Loucy (cell line): ENCODE data around the gene INPP5D.

ENCODE experiments used
- H2AFZ ChIP-seq: fragments of 200-600 bp; sonication (generic); 2 replicates; pipeline ENCODE4 v1.6.0; 2016; ENCODE audit warnings: antibody characterized with exemption, mild to moderate bottlenecking, low read length, moderate library complexity
- H3F3A ChIP-seq: fragments of 200-600 bp; 2 replicates; pipeline ENCODE4 v1.6.0; 2016; ENCODE audit warnings: antibody characterized with exemption, low read depth, mild to moderate bottlenecking
- H3K27me3 ChIP-seq: fragments of 200-600 bp; sonication (generic); 2 replicates; pipeline ENCODE4 v1.6.1; 2014; ENCODE audit warnings: low read length, mild to moderate bottlenecking; ENCODE audit not compliant: insufficient read depth, poor library complexity, severe bottlenecking
- H3K36me3 ChIP-seq: fragments of 200-600 bp; sonication (generic); 2 replicates; pipeline ENCODE4 v1.6.1; 2016; ENCODE audit warnings: low read length; ENCODE audit not compliant: insufficient read depth
- H3K4me1 ChIP-seq: fragments of 200-600 bp; sonication (generic); 2 replicates; pipeline ENCODE4 v1.5.1; 2014; ENCODE audit warnings: low read length, mild to moderate bottlenecking; ENCODE audit not compliant: insufficient read depth, poor library complexity, severe bottlenecking
- H3K4me2 ChIP-seq: fragments of 200-600 bp; sonication (generic); 2 replicates; pipeline ENCODE4 v1.6.0; 2014; ENCODE audit warnings: antibody characterized with exemption, low read length, low read depth, mild to moderate bottlenecking; ENCODE audit not compliant: poor library complexity, severe bottlenecking
- H3K4me3 ChIP-seq: fragments of 200-600 bp; sonication (generic); 2 replicates; pipeline ENCODE4 v1.5.1; 2014; ENCODE audit warnings: low read length, mild to moderate bottlenecking, mixed read lengths; ENCODE audit not compliant: poor library complexity, severe bottlenecking
- H3K79me2 ChIP-seq: fragments of 200-600 bp; sonication (generic); 2 replicates; pipeline ENCODE4 v1.6.1; 2014; ENCODE audit warnings: low read length; ENCODE audit not compliant: insufficient read depth
- H3K9ac ChIP-seq: fragments of 200-600 bp; sonication (generic); 2 replicates; pipeline ENCODE4 v1.6.0; 2014; ENCODE audit warnings: mild to moderate bottlenecking, low read depth, low read length, moderate library complexity; ENCODE audit not compliant: poor library complexity, severe bottlenecking
- H3K9me2 ChIP-seq: fragments of 200-600 bp; sonication (generic); replicated peaks from 2 replicates; pipeline ENCODE4 v1.6.1; 2016; ENCODE audit warnings: low read depth, low read length, mixed read lengths
- H3K9me3 ChIP-seq: fragments of 200-600 bp; sonication (generic); 2 replicates; pipeline ENCODE4 v1.6.1; 2014; ENCODE audit warnings: mild to moderate bottlenecking, antibody characterized with exemption, low read length, low read depth; ENCODE audit not compliant: insufficient read depth
- H4K20me1 ChIP-seq: fragments of 200-600 bp; sonication (generic); 2 replicates; pipeline ENCODE4 v1.6.0; 2014; ENCODE audit warnings: antibody characterized with exemption, low read length, mild to moderate bottlenecking; ENCODE audit not compliant: insufficient read depth, poor library complexity, severe bottlenecking
- CTCF ChIP-seq: fragments of 200-600 bp; sonication (generic); conservative IDR thresholded peaks from 2 replicates; pipeline ENCODE4 v1.5.1; 2014; ENCODE audit warnings: mild to moderate bottlenecking, antibody characterized with exemption, low read length
- EZH2phosphoT487 ChIP-seq: fragments of 200-600 bp; IDR thresholded peaks from 2 replicates; pipeline ENCODE4 v1.6.1; 2018; ENCODE audit warnings: antibody characterized with exemption, mild to moderate bottlenecking, moderate library complexity, borderline replicate concordance

INPP5D gene

GRCh38 chr2:233173115-233173514 lies 113.0 kb downstream of the INPP5D start:
- no peaks in the 10 kb centered on the region for H3K79me2 ChIP-seq
- H3K4me1 ChIP-seq = no peaks in the 10 kb centered on the region
- peaks cover 79% of the 10 kb centered on the region; the same call in 1 of the 2 replicates for H3K36me3 ChIP-seq
- no peak overlapping the region for H3K4me2 ChIP-seq
- H3F3A ChIP-seq = no peaks in the 10 kb centered on the region
- no peak overlapping the region for H3K4me3 ChIP-seq
- no peak overlapping the region for H2AFZ ChIP-seq
- no peaks in the 10 kb centered on the region for H4K20me1 ChIP-seq
- H3K9me2 ChIP-seq = no peaks in the 10 kb centered on the region
- no peaks in the 10 kb centered on the region for H3K27me3 ChIP-seq
- no peak for TF ChIP-seq EZH2phosphoT487
- no peak for TF ChIP-seq CTCF
- H3K9me3 ChIP-seq = no peaks in the 10 kb centered on the region
- no peak overlapping the region for H3K9ac ChIP-seq

GRCh38 chr2:233174137-233174536 lies 114.0 kb downstream of the INPP5D start:
- no peaks in the 10 kb centered on the region for H3F3A ChIP-seq
- no peaks in the 10 kb centered on the region for H4K20me1 ChIP-seq
- H3K9me3 ChIP-seq = no peaks in the 10 kb centered on the region
- H3K4me1 ChIP-seq = no peaks in the 10 kb centered on the region
- H3K4me3 ChIP-seq = no peak overlapping the region
- H2AFZ ChIP-seq = no peak overlapping the region
- peaks cover 79% of the 10 kb centered on the region; the same call in 1 of the 2 replicates for H3K36me3 ChIP-seq
- TF ChIP-seq EZH2phosphoT487 (no peak), CTCF (no peak)
- no peaks in the 10 kb centered on the region for H3K79me2 ChIP-seq
- no peak overlapping the region for H3K9ac ChIP-seq
- no peak overlapping the region for H3K4me2 ChIP-seq
- no peaks in the 10 kb centered on the region for H3K27me3 ChIP-seq
- H3K9me2 ChIP-seq = no peaks in the 10 kb centered on the region

GRCh38 chr2:233178994-233179847 lies 119.1 kb downstream of the INPP5D start:
- no peaks in the 10 kb centered on the region for H3K27me3 ChIP-seq

More at GRCh38 chr2:233178994-233179847, 119.1 kb downstream of the INPP5D start:
- Histone ChIP-seq H3K9ac (no peak overlapping the region), H3K9me2 (no peaks in the 10 kb centered on the region), H3K4me1 (no peaks in the 10 kb centered on the region), H3K36me3 (peaks cover 85% of the 10 kb centered on the region; the same call in 1 of the 2 replicates), H2AFZ (no peak overlapping the region), H3K79me2 (no peaks in the 10 kb centered on the region), H3F3A (no peaks in the 10 kb centered on the region), H4K20me1 (no peaks in the 10 kb centered on the region), H3K4me3 (no peak overlapping the region), H3K9me3 (no peaks in the 10 kb centered on the region), H3K4me2 (no peak overlapping the region)
- TF ChIP-seq CTCF = no peak
- no peak for TF ChIP-seq EZH2phosphoT487
